OCI-LY7 (cell line): ENCODE results near the gene POGLUT2.

Experiments
- CTCF ChIP-seq: fragments of 200-600 bp; sonication (generic); conservative IDR thresholded peaks from 2 replicates; pipeline ENCODE4 v1.5.1; 2014; ENCODE audit warnings: mild to moderate bottlenecking, antibody characterized with exemption, low read length, moderate library complexity, mixed read lengths
- EZH2phosphoT487 ChIP-seq: fragments of 200-600 bp; sonication (generic); IDR thresholded peaks from 2 replicates; pipeline ENCODE4 v1.6.1; 2018; ENCODE audit warnings: low read depth, borderline replicate concordance, mild to moderate bottlenecking, mixed run types, antibody characterized with exemption, low read length, moderate library complexity, mixed read lengths

- TF ChIP-seq CTCF, result no peak
- TF ChIP-seq EZH2phosphoT487, result no peak
Observed at GRCh38 chr13:102825921-102826706, 27.3 kb upstream of the POGLUT2 start.
